Lung (tissue), 12 donors: ENCODE data around the gene MSANTD1. TPM values are rescaled to one million over a fixed set of nuclear protein-coding genes. Genes with fewer than 3 reads are reported as not detected.
A peak's percentile ranks its signal among the peaks of the same experiment; 100 is the strongest.

ENCODE experiments used
- ATAC-seq: fragments of 200-7000 bp; cut with Tn5 transposase; one replicate; pipeline ENCODE4 v1.9.1; 2020; ENCODE audit warnings: moderate number of reproducible peaks; ENCODE audit not compliant: insufficient read depth, low FRiP score
- DNase-seq, 3 donors: peaks; one replicate each; pipeline ENCODE4 v3.0.0-alpha.2; 2013 to 2017
- H3K27ac ChIP-seq, 2 donors: one replicate each; pipeline ENCODE4 v1.5.1; 2013; ENCODE audit warnings: mild to moderate bottlenecking in 2 of 2, moderate library complexity in 2 of 2, control low read depth in 1 of 2, inconsistent platforms in 1 of 2, low read depth in 1 of 2, low read length in 1 of 2
- H3K27me3 ChIP-seq, 3 donors: one replicate each; pipeline ENCODE4 v1.5.1; 2013; ENCODE audit warnings: low read length in 2 of 3; ENCODE audit not compliant: control insufficient read depth in 3 of 3, insufficient read depth in 3 of 3
- H3K36me3 ChIP-seq, 4 donors: one replicate each; pipeline ENCODE4 v1.5.1; 2013; ENCODE audit warnings: low read length in 4 of 4, mild to moderate bottlenecking in 1 of 4, moderate library complexity in 1 of 4; ENCODE audit not compliant: control insufficient read depth in 4 of 4, insufficient read depth in 4 of 4
- H3K4me1 ChIP-seq, 5 donors: one replicate each; pipeline ENCODE4 v1.5.1; 2013; ENCODE audit warnings: low read length in 5 of 5, mild to moderate bottlenecking in 2 of 5, moderate library complexity in 1 of 5; ENCODE audit not compliant: control insufficient read depth in 5 of 5, insufficient read depth in 5 of 5
- H3K4me3 ChIP-seq: one replicate; pipeline ENCODE4 v1.5.1; 2013; ENCODE audit warnings: mild to moderate bottlenecking, control low read depth, moderate library complexity
- H3K9ac ChIP-seq, 2 donors: one replicate each; pipeline ENCODE4 v1.5.1; 2013; ENCODE audit warnings: low read length in 2 of 2, control low read depth in 1 of 2; ENCODE audit not compliant: insufficient read depth in 1 of 2
- H3K9me3 ChIP-seq, 4 donors: one replicate each; pipeline ENCODE4 v1.5.1; 2013; ENCODE audit warnings: low read length in 3 of 4, mild to moderate bottlenecking in 1 of 4, moderate library complexity in 1 of 4; ENCODE audit not compliant: control insufficient read depth in 4 of 4, insufficient read depth in 3 of 4
- WGBS, 2 donors: extraction: QIAGEN DNeasy Blood & Tissue Kit; methylation state at CpG; one replicate each; pipeline ENCODE4 v1.1.7; 2013; 5-methylcytosine and 5-hydroxymethylcytosine counted together
- polyA plus RNA-seq, 2 donors: library from polyadenylated mRNA; stranded (reverse); fragments of 200-250 nt; gene quantifications; one replicate each; pipeline ENCODE4 v1.2.1, GENCODE V29; 2013
- total RNA-seq, 2 donors: library from RNA; depleted of rRNA in 1 of 2; stranded (reverse); fragments of >200 nt in 1 of 2; gene quantifications; one replicate each; pipeline ENCODE4 v1.2.1, GENCODE V29; 2014 to 2021
- TF ChIP-seq, protein P1 (sequence below): IDR thresholded peaks from 2 replicates; pipeline ENCODE4 v1.5.1; 2012; ENCODE audit warnings: mild to moderate bottlenecking; ENCODE audit errors: control extremely low read depth, extremely low read depth
- donor health status: control.
- donor health status: control.
- donor health status: Bipolar disorder and iron deficiency.
- donor health status: healthy.
- donor health status: DM: yes; HTN: yes; CAD: no.

MSANTD1 gene
- total and polyA plus RNA-seq, 4 donors: 0.35 to 1.4 (median 0.88) TPM

DNA sequence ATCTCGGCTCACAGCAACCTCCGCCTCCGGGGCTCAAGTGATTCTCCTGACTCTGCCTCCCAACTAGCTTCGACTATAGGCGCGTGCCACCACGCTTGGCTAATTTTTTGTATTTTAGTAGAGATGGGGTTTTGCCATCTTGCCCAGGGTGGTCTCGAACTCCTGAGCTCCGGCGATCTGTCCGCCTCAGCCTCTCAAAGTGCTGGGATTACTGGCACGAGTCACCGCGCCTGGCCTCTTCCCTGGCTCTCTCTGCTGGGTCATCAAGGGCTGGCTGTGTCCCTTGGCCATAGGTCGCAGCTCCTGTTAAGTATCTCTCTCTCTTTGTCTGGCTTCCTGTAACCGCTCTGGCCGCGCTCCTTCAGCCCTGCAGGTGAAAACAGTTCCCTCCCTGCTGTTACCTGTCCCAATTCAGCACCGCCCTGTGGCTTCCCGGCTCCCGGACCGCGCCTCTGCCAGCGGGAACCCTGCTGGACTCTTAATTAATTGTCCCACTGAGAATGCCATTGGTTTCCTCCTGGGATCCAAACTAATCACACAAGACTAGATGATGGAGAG is 42.5 kb downstream of the MSANTD1 start:
- Histone ChIP-seq H3K27me3 (peaks cover 0 to 4% (median 0%) of the 10 kb centered on the region in 3 donors), H3K9ac (peak overlapping the region in 1 of 2 donors; percentile 59), H3K4me3 (peak overlapping the region; percentile 70), H3K9me3 (peaks cover 0 to 1% (median 0%) of the 10 kb centered on the region in 4 donors), H3K36me3 (peaks cover 0 to 3% (median 0%) of the 10 kb centered on the region in 4 donors), H3K27ac (peak overlapping the region; percentile 88 to 96), H3K4me1 (peaks cover 0 to 38% (median 5%) of the 10 kb centered on the region in 5 donors)
- WGBS, 2 donors: 36 to 49% methylated on average over 24 of the region's 24 CpGs
- ATAC-seq: peak; percentile 4
- TF ChIP-seq, protein P1, sequence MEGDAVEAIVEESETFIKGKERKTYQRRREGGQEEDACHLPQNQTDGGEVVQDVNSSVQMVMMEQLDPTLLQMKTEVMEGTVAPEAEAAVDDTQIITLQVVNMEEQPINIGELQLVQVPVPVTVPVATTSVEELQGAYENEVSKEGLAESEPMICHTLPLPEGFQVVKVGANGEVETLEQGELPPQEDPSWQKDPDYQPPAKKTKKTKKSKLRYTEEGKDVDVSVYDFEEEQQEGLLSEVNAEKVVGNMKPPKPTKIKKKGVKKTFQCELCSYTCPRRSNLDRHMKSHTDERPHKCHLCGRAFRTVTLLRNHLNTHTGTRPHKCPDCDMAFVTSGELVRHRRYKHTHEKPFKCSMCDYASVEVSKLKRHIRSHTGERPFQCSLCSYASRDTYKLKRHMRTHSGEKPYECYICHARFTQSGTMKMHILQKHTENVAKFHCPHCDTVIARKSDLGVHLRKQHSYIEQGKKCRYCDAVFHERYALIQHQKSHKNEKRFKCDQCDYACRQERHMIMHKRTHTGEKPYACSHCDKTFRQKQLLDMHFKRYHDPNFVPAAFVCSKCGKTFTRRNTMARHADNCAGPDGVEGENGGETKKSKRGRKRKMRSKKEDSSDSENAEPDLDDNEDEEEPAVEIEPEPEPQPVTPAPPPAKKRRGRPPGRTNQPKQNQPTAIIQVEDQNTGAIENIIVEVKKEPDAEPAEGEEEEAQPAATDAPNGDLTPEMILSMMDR: no peak
- no peak for DNase-seq

- peak overlapping the region; percentile 88 to 96 for H3K27ac ChIP-seq
- H3K27me3 ChIP-seq: no peaks in the 10 kb centered on the region
- H3K36me3 ChIP-seq: peaks cover 0 to 8% (median 0%) of the 10 kb centered on the region in 4 donors
- TF ChIP-seq, protein P1: no peak
- H3K9ac ChIP-seq: peak overlapping the region in 1 of 2 donors; percentile 59
- WGBS, 2 donors: 0 to 1% methylated on average over 36 to 60 of the region's 60 CpGs
- peak; percentile 81 for ATAC-seq
- H3K9me3 ChIP-seq: peaks cover 0 to 1% (median 0%) of the 10 kb centered on the region in 4 donors
- peaks cover 0 to 32% (median 5%) of the 10 kb centered on the region in 5 donors for H3K4me1 ChIP-seq
- DNase-seq: peak; percentile 59 to 72 (median 66)
- peak overlapping the region; percentile 70 for H3K4me3 ChIP-seq
Observed at GRCh38 chr4:3291969-3292570, 43.1 kb downstream of the MSANTD1 start.

- Histone ChIP-seq H3K9me3 (peaks cover 0 to 2% (median under 1%) of the 10 kb centered on the region in 4 donors), H3K4me1 (peaks cover 0 to 26% (median 5%) of the 10 kb centered on the region in 5 donors), H3K36me3 (peaks cover 0 to 14% (median 0%) of the 10 kb centered on the region in 4 donors), H3K9ac (peak within 1 kb of the TSS; percentile 82 to 89), H3K27ac (peak within 1 kb of the TSS; percentile 88 to 96), H3K27me3 (no peaks in the 10 kb centered on the region), H3K4me3 (peak within 1 kb of the TSS; percentile 70)
- DNase-seq: peak; percentile 95 to 97 (median 97)
- ATAC-seq: peak; percentile 94
- WGBS, 2 donors: 1 to 2% methylated on average over 22 to 121 of the region's 121 CpGs
- TF ChIP-seq, protein P1: no peak
Observed at GRCh38 chr4:3292571-3293400, 43.8 kb downstream of the MSANTD1 start, which contains the start of gene RGS12. Gene RGS12, plus strand, starts transcription at chr4:3293021. Its CDS starts 23,150 bp downstream, at chr4:3316171.
